Thyroid gland (tissue), 4 donors: ENCODE data around the gene FOSL2. TPM values are rescaled to one million over a fixed set of nuclear protein-coding genes. Genes with fewer than 3 reads are reported as not detected.

Experiments used
- DNase-seq, 2 donors: peaks; one replicate each; pipeline ENCODE4 v3.0.0-alpha.2; 2019
- H3K27ac ChIP-seq, 3 donors: fragments of 200-600 bp; sonication (generic); 1 replicate in 2 of 3; 2 replicates in 1 of 3; pipeline ENCODE4 v1.5.1; 2016 to 2019; ENCODE audit warnings: mild to moderate bottlenecking in 1 of 3, moderate library complexity in 1 of 3
- H3K27me3 ChIP-seq: fragments of 200-600 bp; sonication (generic); one replicate; pipeline ENCODE4 v1.5.1; 2019
- H3K36me3 ChIP-seq, 2 donors: fragments of 200-600 bp; sonication (generic); one replicate each; pipeline ENCODE4 v1.5.1; 2016 to 2019
- H3K4me1 ChIP-seq, 2 donors: fragments of 200-600 bp; sonication (generic); one replicate each; pipeline ENCODE4 v1.5.1; 2017 to 2019
- H3K4me3 ChIP-seq, 3 donors: fragments of 200-600 bp; sonication (generic); replicated peaks in 1 of 3; 1 replicate in 2 of 3; 2 replicates in 1 of 3; pipeline ENCODE4 v1.5.1; 2016; ENCODE audit warnings: mild to moderate bottlenecking in 1 of 3
- H3K9me3 ChIP-seq: fragments of 200-600 bp; sonication (generic); one replicate; pipeline ENCODE4 v1.5.1; 2017
- POLR2A ChIP-seq, 2 donors: fragments of 450-650 bp; IDR thresholded peaks; one replicate each; pipeline ENCODE4 v1.6.1; 2017; ENCODE audit warnings: antibody characterized with exemption in 2 of 2, mild to moderate bottlenecking in 2 of 2, moderate library complexity in 1 of 2
- WGBS, 2 donors: methylation state at CpG; one replicate each; pipeline ENCODE4 v1.1.5; 2017; 5-methylcytosine and 5-hydroxymethylcytosine counted together
- intact Hi-C: fragments of 100-400 bp; cut with DNase I; formaldehyde crosslinking; loops from one replicate; pipeline ENCODE4 v1.15.1; 2023
- total RNA-seq, 4 donors: library from RNA; depleted of rRNA; stranded (reverse); fragments of >200 nt; gene quantifications; one replicate each; pipeline ENCODE4 v1.2.3, GENCODE V29; 2016
- TF ChIP-seq, protein P1 (sequence below), 6 experiments: fragments of 200-600 bp in 3 of 6; fragments of 450-650 bp in 3 of 6; sonication (generic) in 3 of 6; IDR thresholded peaks; one replicate each; pipeline ENCODE4 v1.5.1; 2016 to 2019; ENCODE audit warnings: antibody characterized with exemption in 6 of 6, mild to moderate bottlenecking in 2 of 6, inconsistent platforms in 1 of 6, moderate library complexity in 1 of 6

The FOSL2 gene
- total RNA-seq, 4 donors from 2014 or later, result 30.7 to 85.1 (median 40.6) TPM

DNA sequence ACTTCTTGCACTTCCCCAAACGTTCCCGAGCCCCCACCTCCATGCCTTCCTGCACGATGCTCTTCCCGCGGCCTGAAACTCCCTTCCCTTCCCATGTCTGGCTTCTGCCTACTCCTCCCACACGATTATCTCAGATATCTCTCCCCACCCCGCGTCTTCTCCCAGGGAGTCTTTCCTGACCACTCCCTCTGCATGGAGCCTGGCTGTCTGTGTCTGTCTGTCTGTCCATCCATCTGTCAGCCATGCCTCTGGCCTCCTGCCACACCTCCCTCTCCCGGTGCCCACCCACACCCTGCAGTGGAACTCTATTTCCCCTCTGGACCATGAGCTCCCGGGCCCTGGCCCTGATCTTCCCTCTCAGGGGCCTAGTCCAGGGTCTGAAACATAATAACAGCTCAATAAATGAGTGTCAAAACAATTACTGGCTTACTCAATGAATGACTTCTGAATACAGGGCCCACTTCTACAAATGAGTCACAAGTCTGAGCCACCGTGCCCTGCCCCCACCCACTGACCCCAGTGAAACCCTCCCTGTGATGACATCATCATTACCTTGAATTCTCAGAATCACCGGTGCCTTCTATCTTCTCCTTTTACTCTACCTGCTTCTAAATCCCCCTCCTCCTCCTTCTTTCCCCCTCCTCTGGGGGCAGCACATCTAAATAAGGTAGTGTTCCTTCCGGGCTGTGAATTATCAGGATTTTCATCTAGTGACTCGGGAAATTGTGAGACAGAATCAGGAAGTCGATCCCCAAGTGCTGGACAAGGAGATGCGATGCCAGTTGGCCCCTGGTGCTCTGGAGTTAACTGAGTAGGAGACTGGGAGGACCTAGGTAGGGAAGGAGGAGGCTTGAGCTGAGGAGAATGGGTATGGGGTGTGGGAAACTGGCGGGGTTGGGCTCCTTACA lies 57.1 kb downstream of the FOSL2 start:
- Histone ChIP-seq H3K27me3 (no peaks in the 10 kb centered on the region), H3K36me3 (no peaks in the 10 kb centered on the region), H3K27ac (no peak overlapping the region), H3K4me1 (peaks cover 5 to 13% of the 10 kb centered on the region in 2 donors), H3K9me3 (no peaks in the 10 kb centered on the region), H3K4me3 (no peak overlapping the region)
- DNase-seq, result no peak
- WGBS, 2 donors, result 68 to 76% methylated on average over 17 of the region's 17 CpGs
- TF ChIP-seq, protein P1, sequence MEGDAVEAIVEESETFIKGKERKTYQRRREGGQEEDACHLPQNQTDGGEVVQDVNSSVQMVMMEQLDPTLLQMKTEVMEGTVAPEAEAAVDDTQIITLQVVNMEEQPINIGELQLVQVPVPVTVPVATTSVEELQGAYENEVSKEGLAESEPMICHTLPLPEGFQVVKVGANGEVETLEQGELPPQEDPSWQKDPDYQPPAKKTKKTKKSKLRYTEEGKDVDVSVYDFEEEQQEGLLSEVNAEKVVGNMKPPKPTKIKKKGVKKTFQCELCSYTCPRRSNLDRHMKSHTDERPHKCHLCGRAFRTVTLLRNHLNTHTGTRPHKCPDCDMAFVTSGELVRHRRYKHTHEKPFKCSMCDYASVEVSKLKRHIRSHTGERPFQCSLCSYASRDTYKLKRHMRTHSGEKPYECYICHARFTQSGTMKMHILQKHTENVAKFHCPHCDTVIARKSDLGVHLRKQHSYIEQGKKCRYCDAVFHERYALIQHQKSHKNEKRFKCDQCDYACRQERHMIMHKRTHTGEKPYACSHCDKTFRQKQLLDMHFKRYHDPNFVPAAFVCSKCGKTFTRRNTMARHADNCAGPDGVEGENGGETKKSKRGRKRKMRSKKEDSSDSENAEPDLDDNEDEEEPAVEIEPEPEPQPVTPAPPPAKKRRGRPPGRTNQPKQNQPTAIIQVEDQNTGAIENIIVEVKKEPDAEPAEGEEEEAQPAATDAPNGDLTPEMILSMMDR (IDR thresholded peaks at IDR 0.05), result no peak
- TF ChIP-seq POLR2A (IDR thresholded peaks at IDR 0.05), result no peak
- intact Hi-C loops, result no loop called here

DNA sequence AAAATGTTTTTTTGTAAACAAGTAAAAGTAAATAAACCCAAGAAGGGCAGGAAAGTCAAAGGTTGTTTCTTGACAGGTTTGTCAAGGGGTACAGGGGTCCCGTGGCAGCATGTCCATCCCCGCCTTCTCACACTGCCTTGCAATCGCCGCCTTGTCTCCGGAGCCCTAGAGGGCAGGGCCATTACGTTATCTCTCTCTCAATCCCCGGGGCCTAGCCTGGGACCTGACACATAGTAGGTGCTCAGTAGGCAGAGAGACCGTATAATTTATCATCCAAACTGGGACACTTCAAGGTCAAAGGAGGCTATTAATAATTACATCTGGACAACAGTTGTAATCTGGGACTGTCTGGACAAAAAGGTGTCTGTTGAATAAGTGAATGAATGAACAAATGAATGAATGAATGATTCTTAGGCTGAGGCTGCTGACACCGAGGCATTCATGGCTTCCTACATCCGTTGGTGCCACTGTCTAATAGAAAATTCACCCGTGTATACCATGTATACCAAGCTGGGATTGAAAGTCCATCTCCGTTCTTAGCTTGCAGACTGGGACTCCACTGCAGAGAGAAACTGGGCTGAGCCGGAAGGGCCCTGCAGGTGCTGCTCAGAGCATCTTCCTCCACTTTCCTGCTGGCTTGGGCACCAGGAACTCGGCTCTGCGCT lies 58.4 kb downstream of the FOSL2 start:
- H3K27ac ChIP-seq, result no peak overlapping the region
- no peak for TF ChIP-seq POLR2A (IDR thresholded peaks at IDR 0.05)
- TF ChIP-seq, protein P1 (IDR thresholded peaks at IDR 0.05), result no peak
- 91 to 96% methylated on average over 15 of the region's 15 CpGs for WGBS, 2 donors
- H3K4me1 ChIP-seq, result peaks cover 0 to 4% of the 10 kb centered on the region in 2 donors
- DNase-seq, result no peak
- intact Hi-C loops, result no loop called here
- H3K27me3 ChIP-seq, result no peaks in the 10 kb centered on the region
- H3K36me3 ChIP-seq, result no peaks in the 10 kb centered on the region
- no peak overlapping the region for H3K4me3 ChIP-seq
- H3K9me3 ChIP-seq, result no peaks in the 10 kb centered on the region

DNA sequence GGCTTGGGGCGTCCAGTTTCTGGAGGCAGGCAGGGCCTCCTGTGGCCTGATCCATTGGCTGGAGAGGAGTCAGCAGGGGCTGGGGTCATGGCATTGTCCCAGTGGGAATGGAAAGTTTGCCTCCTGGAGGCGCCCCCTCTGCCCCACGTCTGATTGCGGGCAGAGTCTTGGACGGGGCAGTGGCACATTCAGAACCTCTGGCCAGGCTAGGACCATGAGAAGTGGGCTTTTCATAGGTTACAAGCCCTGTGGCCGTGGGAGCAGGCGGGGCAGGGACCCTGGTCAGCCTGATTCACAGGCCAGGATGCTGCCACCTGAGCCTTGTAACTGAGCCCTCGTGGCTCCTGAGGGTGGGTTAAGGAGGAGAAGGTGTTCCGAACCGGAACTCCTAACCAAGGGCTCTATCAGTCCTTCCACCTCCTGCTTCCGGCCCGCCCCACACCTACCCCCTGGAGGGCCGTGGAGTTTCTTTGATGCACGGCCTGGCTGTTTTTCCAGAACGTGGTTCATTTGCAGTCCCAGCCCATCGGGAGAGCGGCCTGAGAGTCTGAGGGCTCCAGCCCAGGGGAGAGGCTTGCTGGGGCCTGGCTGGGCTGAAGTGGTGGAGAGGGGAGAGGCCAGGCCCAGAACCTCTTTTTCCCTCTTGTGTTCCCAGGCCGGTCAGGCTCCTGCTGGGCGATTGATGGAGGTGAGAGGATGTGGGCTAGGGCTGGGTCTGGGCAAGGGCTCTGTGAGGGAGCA lies 59.3 kb downstream of the FOSL2 start:
- no peak overlapping the region for H3K27ac ChIP-seq
- intact Hi-C loops, result loop anchor here (2.0 kb wide), 1 partner anchor 749 kb away; no protein-coding TSS in a partner anchor
- H3K4me1 ChIP-seq, result peaks cover 0 to 4% of the 10 kb centered on the region in 2 donors
- TF ChIP-seq POLR2A (IDR thresholded peaks at IDR 0.05), result no peak
- TF ChIP-seq, protein P1 (IDR thresholded peaks at IDR 0.05), result no peak
- DNase-seq, result no peak
- no peaks in the 10 kb centered on the region for H3K27me3 ChIP-seq
- no peak overlapping the region for H3K4me3 ChIP-seq
- no peaks in the 10 kb centered on the region for H3K9me3 ChIP-seq
- 76 to 87% methylated on average over 13 to 19 of the region's 19 CpGs for WGBS, 2 donors
- no peaks in the 10 kb centered on the region for H3K36me3 ChIP-seq

GRCh38 chr2:28452534-28453081 lies 60.0 kb downstream of the FOSL2 start:
- no peak for TF ChIP-seq POLR2A (IDR thresholded peaks at IDR 0.05)
- TF ChIP-seq, protein P1 (IDR thresholded peaks at IDR 0.05), result peak; percentile 65 to 88 (median 76)
- peak; percentile 66 to 71 for DNase-seq
- peaks cover 0 to 4% of the 10 kb centered on the region in 2 donors for H3K4me1 ChIP-seq
- H3K36me3 ChIP-seq, result no peaks in the 10 kb centered on the region
- no peak overlapping the region for H3K4me3 ChIP-seq
- 54 to 55% methylated on average over 7 of the region's 7 CpGs for WGBS, 2 donors
- no peaks in the 10 kb centered on the region for H3K27me3 ChIP-seq
- intact Hi-C loops, result loop anchor here (2.0 kb wide), 1 partner anchor 750 kb away; no protein-coding TSS in a partner anchor
- no peak overlapping the region for H3K27ac ChIP-seq
- no peaks in the 10 kb centered on the region for H3K9me3 ChIP-seq
